Activated CD4-positive, alpha-beta T cell treated with anti-CD3 and anti-CD28 coated beads for 1 hour (primary cell): ENCODE measurements around the gene NUP98.

Source experiments
- DNase-seq: peaks from one replicate; pipeline ENCODE4 v3.0.0-alpha.2; 2020

The NUP98 gene

GRCh38 chr11:3723014-3723708 lies 74.2 kb downstream of the NUP98 start:
- DNase-seq, result no peak

- DNase-seq, result no peak
Observed at GRCh38 chr11:3722100-3722499, 75.3 kb downstream of the NUP98 start.

- DNase-seq, result no peak
Observed at GRCh38 chr11:3720997-3721396, 76.4 kb downstream of the NUP98 start.

- DNase-seq, result no peak
Observed at GRCh38 chr11:3712274-3712673, 85.1 kb downstream of the NUP98 start.

GRCh38 chr11:3710485-3711259 lies 86.7 kb downstream of the NUP98 start:
- DNase-seq, result no peak

- no peak for DNase-seq
Observed at GRCh38 chr11:3709977-3710376, 87.4 kb downstream of the NUP98 start.

GRCh38 chr11:3707176-3707575 lies 90.2 kb downstream of the NUP98 start:
- no peak for DNase-seq

GRCh38 chr11:3703383-3703782 lies 94.0 kb downstream of the NUP98 start:
- DNase-seq, result no peak

- DNase-seq, result no peak
Observed at GRCh38 chr11:3700910-3701309, 96.4 kb downstream of the NUP98 start.

- DNase-seq, result no peak
Observed at GRCh38 chr11:3700410-3700809, 96.9 kb downstream of the NUP98 start.

GRCh38 chr11:3686751-3687150 lies 110.6 kb downstream of the NUP98 start:
- DNase-seq, result no peak

GRCh38 chr11:3685923-3686322 lies 111.4 kb downstream of the NUP98 start:
- DNase-seq, result no peak

GRCh38 chr11:3684819-3685172 lies 112.6 kb downstream of the NUP98 start:
- no peak for DNase-seq

- DNase-seq, result no peak
Observed at GRCh38 chr11:3684129-3684818, 113.1 kb downstream of the NUP98 start.

- DNase-seq, result no peak
Observed at GRCh38 chr11:3683039-3683438, 114.3 kb downstream of the NUP98 start.

- DNase-seq, result no peak
Observed at GRCh38 chr11:3679077-3679476, 118.3 kb downstream of the NUP98 start.

- no peak for DNase-seq
Observed at GRCh38 chr11:3675971-3676370, 121.4 kb downstream of the NUP98 start.

GRCh38 chr11:3674189-3674588 lies 123.2 kb downstream of the NUP98 start:
- no peak for DNase-seq

- DNase-seq, result no peak
Observed at GRCh38 chr11:3671334-3672254, 125.8 kb downstream of the NUP98 start, which contains the start of gene CHRNA10. Gene CHRNA10 (minus strand): TSS chr11:3671384. CDS start chr11:3671312, 72 bp downstream.

GRCh38 chr11:3669742-3670183 lies 127.6 kb downstream of the NUP98 start:
- no peak for DNase-seq

GRCh38 chr11:3669128-3669527 lies 128.2 kb downstream of the NUP98 start:
- DNase-seq, result no peak

- no peak for DNase-seq
Observed at GRCh38 chr11:3667149-3668035, 130.0 kb downstream of the NUP98 start.
